ENCODE measurements around the gene CLEC17A.
A peak's percentile ranks its signal among the peaks of the same experiment; 100 is the strongest.
"Not testable (repeated sequence)": the region's sequence is repeated elsewhere in the genome, so short reads cannot be mapped to it uniquely, and the experiment has no call there.

The CLEC17A gene

GRCh38 chr19:14582894-14583340 is at the start of gene CLEC17A:
Gene CLEC17A (plus strand): TSS chr19:14583084. CDS start chr19:14583161, 77 bp downstream.
- peak in 1 of 2 donors; percentile 76 for DNase-seq

- no peak for DNase-seq
These were observed 49.4 kb upstream of the CLEC17A start for GRCh38 chr19:14533450-14533849.

GRCh38 chr19:14536926-14537692 is 45.8 kb upstream of the CLEC17A start:
- DNase-seq = peak; percentile 63 to 66

- no peak for DNase-seq
These were observed 42.0 kb upstream of the CLEC17A start for GRCh38 chr19:14540741-14541525.

- DNase-seq = not testable (repeated sequence)
These were observed 40.9 kb upstream of the CLEC17A start for GRCh38 chr19:14541979-14542378.

- DNase-seq = no peak
These were observed 40.1 kb upstream of the CLEC17A start for GRCh38 chr19:14542711-14543328.

- DNase-seq = no peak
These were observed 38.8 kb upstream of the CLEC17A start for GRCh38 chr19:14544047-14544446.

- no peak for DNase-seq
These were observed 37.7 kb upstream of the CLEC17A start for GRCh38 chr19:14544977-14545715.

- DNase-seq = no peak
These were observed 37.2 kb upstream of the CLEC17A start for GRCh38 chr19:14545716-14546082.

GRCh38 chr19:14550201-14550754 is 32.6 kb upstream of the CLEC17A start:
- DNase-seq = no peak

GRCh38 chr19:14551134-14552005 is 31.5 kb upstream of the CLEC17A start:
- DNase-seq = peak; percentile 83 to 85

GRCh38 chr19:14552006-14552360 is 30.9 kb upstream of the CLEC17A start:
- not testable (repeated sequence) for DNase-seq

GRCh38 chr19:14553042-14553938 is 29.6 kb upstream of the CLEC17A start:
- DNase-seq = no peak

- DNase-seq = no peak
These were observed 29.0 kb upstream of the CLEC17A start for GRCh38 chr19:14553939-14554243.

GRCh38 chr19:14554382-14554812 is 28.5 kb upstream of the CLEC17A start:
- DNase-seq = no peak

GRCh38 chr19:14555918-14556661 is 26.8 kb upstream of the CLEC17A start:
- DNase-seq = no peak

GRCh38 chr19:14556662-14557188 is 26.2 kb upstream of the CLEC17A start:
- DNase-seq = peak; percentile 71 to 76

- DNase-seq = no peak
These were observed 24.4 kb upstream of the CLEC17A start for GRCh38 chr19:14558370-14559066.
